Loucy (cell line): Measurements from ENCODE around the gene CYP2U1.

Experiments used
- EZH2phosphoT487 ChIP-seq: fragments of 200-600 bp; IDR thresholded peaks from 2 replicates; pipeline ENCODE4 v1.6.1; 2018; ENCODE audit warnings: antibody characterized with exemption, mild to moderate bottlenecking, moderate library complexity, borderline replicate concordance
- TF ChIP-seq, protein P1 (sequence below): fragments of 200-600 bp; sonication (generic); conservative IDR thresholded peaks from 2 replicates; pipeline ENCODE4 v1.5.1; 2014; ENCODE audit warnings: mild to moderate bottlenecking, antibody characterized with exemption, low read length

GRCh38 chr4:107977966-107978705 lies 46.8 kb downstream of the CYP2U1 start:
- TF ChIP-seq, protein P1, sequence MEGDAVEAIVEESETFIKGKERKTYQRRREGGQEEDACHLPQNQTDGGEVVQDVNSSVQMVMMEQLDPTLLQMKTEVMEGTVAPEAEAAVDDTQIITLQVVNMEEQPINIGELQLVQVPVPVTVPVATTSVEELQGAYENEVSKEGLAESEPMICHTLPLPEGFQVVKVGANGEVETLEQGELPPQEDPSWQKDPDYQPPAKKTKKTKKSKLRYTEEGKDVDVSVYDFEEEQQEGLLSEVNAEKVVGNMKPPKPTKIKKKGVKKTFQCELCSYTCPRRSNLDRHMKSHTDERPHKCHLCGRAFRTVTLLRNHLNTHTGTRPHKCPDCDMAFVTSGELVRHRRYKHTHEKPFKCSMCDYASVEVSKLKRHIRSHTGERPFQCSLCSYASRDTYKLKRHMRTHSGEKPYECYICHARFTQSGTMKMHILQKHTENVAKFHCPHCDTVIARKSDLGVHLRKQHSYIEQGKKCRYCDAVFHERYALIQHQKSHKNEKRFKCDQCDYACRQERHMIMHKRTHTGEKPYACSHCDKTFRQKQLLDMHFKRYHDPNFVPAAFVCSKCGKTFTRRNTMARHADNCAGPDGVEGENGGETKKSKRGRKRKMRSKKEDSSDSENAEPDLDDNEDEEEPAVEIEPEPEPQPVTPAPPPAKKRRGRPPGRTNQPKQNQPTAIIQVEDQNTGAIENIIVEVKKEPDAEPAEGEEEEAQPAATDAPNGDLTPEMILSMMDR = no peak
- no peak for TF ChIP-seq EZH2phosphoT487
